Mesenteric fat pad (tissue), 1 donor: ENCODE results near the gene MCF2L. TPM values are rescaled to one million over a fixed set of nuclear protein-coding genes. Genes with fewer than 3 reads are reported as not detected.

Experiments used
- DNase-seq: peaks from one replicate; pipeline ENCODE4 v3.0.0-alpha.2; 2020; ENCODE audit warnings: low spot score
- total RNA-seq: library from RNA; stranded (reverse); fragmentation: NEBNext Ultra II Directional; extraction: Animal tissue kit (Norgen Biotek cat#: 25700); gene quantifications from one replicate; pipeline ENCODE4 v1.2.1, GENCODE V29; 2021
- donor health status: DM: yes; HTN: yes; CAD: no.

The MCF2L gene
- total RNA-seq, 1 donor from 2014 or later, result 97.6 TPM

DNA sequence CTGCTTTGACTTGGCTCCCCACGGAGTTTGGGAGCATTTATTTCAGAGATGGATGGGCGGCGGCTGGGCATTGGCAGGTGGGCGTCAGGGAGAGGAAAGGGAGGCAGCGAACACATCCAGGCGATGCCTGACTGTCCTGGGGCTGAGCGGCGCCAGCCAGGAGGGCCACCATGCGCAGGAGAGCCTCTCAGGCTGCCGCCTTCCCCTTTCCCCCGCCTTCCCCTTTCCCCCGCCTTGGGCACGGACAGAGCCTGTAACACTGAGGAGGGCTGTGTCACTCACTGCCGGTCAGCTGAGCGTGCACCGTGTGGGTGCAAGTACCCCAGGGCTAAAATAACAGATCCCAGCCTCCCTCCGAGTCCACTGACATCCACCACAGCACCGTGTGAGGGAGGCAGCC is 11.4 kb downstream of the MCF2L start:
- DNase-seq, result no peak

- DNase-seq, result no peak
These were observed 12.4 kb downstream of the MCF2L start for GRCh38 chr13:112981451-112981850.

GRCh38 chr13:112982281-112983041 is 13.4 kb downstream of the MCF2L start:
- no peak for DNase-seq

GRCh38 chr13:112983042-112983305 is 14.0 kb downstream of the MCF2L start:
- DNase-seq, result no peak

- no peak for DNase-seq
These were observed 14.6 kb downstream of the MCF2L start for GRCh38 chr13:112983428-112984196.

DNA sequence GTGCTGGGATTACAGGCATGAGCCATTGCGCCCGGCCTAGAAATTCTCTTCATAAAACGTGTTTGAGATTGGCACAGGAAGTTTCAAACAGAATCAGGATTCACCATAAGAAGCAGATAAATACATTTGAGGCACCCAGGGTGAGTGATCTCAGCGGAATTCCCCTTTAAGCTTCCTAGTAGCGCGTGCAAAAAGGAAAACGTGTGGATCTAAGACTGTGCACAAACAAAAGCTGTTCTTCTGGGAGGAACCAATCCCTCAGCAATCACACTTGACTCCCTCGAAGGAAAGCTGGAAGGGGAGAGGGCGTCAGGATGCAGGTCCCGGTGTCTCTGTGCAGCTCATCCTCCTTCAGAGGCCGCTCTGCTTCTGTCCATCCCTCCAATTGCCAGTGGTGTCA is 15.5 kb downstream of the MCF2L start:
- no peak for DNase-seq

DNA sequence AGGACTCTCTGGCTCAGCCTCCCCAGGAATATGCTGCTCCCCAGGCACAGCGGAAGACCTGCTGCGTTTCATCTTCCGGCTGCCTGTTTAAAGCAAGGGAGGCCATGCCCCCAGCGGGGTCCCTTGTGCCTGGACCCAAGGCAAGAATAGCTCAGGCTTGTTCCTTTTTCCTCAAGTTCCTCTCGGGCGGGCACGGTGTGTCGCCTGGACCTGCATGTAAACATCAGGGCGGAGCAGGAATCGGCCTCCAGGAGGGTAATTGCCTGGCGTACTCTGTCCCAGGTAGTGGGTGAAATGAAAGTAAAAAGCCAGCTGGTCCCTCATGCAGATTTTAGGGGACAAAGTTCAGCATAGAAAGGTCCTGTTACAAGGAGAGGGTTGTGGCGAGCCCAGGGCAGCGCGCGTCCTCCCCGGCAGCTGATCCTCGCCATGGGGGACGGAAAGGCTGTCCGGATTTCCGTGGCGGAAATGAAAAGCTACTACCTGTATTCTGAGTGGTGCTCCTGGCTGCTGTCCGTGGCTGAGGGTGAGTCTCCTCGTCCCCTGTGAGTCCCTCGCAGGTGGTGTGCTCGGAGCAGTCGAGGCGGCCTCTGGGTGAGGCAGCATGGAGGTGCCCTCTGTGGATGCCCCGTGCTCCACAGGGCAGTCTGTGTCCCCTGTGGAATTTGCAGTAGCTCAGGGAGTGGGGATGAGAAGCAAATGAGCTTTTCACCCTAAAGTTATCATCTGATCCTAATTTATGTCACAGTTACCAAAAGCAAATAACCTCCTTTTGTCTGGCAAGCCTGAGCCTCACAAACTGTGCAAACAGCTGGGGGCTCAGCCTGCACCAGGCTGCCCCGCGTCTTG is 16.2 kb downstream of the MCF2L start:
- no peak for DNase-seq

DNA sequence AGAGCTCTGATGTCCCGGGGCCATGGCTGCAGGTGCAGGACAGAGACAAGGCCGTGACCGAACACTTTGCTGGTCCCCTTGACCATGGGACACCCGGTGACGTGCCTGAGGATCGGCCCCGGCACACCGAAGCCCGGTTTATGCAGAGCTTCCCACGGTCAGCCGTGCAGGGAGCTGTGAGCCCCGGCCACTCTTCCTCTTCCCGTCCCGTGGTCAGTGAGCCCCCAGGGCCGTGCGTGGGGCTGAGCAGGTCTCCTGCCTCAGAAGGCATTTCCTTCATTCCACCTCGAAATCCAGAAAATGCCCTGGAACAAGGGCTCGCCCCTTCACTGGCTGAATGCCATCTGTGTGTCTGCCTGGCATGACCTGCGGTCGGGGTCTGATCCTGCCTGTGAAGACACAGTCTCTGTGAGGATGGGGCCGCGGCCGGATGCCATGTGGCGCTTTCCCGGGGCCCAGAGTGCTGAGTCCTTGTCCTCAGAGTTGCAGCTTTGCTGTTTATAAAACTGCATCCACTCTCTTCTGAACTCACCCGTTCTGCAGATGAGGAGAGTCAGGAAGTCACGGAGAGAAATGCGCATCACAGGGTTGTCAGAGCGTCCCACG is 16.9 kb downstream of the MCF2L start:
- no peak for DNase-seq

DNA sequence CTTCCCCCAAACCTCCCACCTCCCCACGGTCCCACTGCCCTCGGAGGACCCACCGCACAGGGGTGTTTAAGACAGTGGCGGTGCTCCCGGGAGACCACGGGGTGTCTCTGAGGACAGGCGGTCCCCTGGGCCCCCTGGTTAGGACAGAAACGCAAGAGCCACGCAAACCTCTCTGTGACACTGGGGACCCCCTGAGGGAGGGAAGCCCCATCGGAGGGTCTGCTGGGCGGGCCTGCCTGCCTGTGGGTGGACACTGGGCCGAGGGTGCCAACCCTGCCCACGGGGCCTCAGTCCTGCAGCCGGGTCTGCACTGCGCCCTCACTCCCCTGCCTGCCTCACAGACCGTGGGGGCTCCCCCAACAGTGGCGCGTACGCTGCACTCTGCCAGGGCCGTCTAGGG is 17.5 kb downstream of the MCF2L start:
- DNase-seq, result no peak

GRCh38 chr13:112986946-112987681 is 18.1 kb downstream of the MCF2L start:
- DNase-seq, result no peak

DNA sequence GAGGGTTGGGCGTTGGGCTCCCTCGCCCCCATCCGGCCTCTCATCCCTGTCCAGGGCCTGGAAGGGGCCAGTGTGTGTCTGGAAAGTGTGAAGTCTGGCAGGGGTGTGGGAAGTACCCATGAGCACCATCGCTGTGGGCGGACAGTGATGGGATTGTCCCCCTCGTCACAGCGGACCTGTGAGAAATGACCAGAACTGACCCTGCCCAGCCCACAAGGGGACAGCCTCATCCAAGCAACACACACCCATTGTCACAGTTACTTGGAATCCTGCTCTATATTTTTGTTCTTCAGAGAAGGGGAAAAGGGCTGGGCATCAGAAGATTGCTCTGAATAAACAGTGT is 18.6 kb downstream of the MCF2L start:
- DNase-seq, result no peak

GRCh38 chr13:112990783-112991182 is 21.8 kb downstream of the MCF2L start:
- no peak for DNase-seq

DNA sequence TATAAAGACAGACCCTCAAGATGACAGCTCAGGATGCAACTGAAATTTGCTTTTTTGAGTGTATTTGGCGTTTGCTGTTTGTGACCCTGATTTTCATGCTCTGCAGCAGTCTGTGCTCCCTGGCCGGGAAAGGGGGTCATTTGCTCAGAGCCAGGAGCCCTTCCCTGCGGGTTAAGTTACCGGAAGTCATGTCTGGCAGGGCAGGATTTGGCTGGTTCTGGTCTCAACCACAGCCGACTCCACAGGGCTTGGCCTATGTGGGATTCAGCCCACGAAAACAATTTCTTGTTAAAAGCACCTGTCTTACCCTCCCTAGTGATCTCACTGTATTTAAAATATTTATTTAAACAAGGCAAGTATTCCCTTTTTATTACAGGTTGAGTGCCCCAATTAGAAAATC is 22.6 kb downstream of the MCF2L start:
- DNase-seq, result no peak

GRCh38 chr13:112992931-112993680 is 24.1 kb downstream of the MCF2L start:
- DNase-seq, result no peak

- DNase-seq, result no peak
These were observed 25.2 kb downstream of the MCF2L start for GRCh38 chr13:112994084-112994780.

- no peak for DNase-seq
These were observed 25.9 kb downstream of the MCF2L start for GRCh38 chr13:112994781-112995355.

DNA sequence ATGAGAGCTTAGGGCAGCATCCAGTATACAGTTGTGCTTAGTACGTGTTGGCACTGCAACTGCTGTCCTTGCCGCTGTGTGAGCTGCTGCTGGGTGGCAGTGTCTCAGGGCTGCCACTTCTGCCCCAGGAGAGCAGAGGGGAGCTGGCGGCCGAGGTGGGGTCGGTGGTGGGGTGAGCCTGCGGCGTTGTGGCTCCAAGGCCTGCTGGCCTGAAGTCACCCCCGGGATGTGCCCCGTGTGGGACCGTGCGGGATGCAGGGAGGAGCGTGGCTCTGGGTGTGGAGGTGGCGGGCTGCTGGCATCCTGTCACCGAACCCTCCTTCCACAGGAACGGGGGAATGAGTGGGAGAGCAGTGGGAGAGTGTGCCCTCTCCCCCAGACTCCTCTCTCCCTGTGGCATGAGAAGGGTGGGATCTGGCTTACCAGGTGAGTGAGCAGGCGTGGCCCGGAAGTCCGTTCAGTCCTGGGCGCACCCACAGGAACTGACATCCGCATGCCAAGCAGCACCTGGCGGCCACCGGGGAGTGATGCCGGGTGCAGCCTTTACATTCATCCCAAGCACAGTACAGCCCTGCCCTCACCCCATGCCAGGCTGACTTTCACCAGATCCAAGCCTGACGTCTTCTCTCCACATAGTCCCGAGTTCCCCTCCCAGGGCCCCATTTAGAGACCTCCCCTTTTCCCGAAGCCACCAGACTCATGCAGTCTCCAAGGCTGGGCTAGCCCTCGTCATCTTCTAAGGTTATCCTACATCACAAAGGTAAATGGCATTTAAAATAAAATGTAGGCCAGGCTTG is 26.6 kb downstream of the MCF2L start:
- DNase-seq, result no peak

DNA sequence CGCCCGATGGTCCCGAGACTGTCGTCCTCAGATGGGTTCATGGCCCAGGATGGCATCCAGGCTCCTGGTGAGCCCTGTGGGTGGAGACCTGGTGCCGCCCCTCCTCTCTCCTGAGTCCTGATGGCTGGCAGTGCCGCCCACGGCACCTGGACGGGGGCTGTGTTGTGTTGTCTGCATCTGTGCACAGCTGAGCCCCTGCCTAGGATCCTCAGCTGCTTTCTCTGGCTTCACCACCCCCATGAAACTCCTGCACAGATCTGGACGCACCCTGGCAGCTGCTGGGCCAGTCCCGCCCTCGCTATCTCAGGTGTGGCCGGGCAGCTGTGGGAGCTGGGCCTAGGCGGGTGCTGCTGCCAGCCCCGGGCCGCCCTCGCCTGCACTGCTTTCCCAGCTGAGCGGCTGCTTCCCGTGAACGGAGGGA is 27.7 kb downstream of the MCF2L start:
- DNase-seq, result no peak
